SK-N-MC (cell line): ENCODE measurements around the gene NOXA1.

ENCODE experiments used
- EZH2 ChIP-seq: fragments of 200-600 bp; sonication (generic); IDR thresholded peaks from one replicate; pipeline ENCODE4 v1.6.1; 2017; ENCODE audit warnings: antibody characterized with exemption
- FOXP2 ChIP-seq: optimal IDR thresholded peaks from 2 replicates; pipeline ENCODE3; 2011; ENCODE audit warnings: mild to moderate bottlenecking, moderate library complexity; ENCODE audit not compliant: insufficient read depth; ENCODE audit errors: extremely low read length, control extremely low read depth
- POLR2AphosphoS5 ChIP-seq: IDR thresholded peaks from 2 replicates; pipeline ENCODE4 v1.6.1; 2012; ENCODE audit warnings: mild to moderate bottlenecking, low read depth, low read length, borderline replicate concordance

DNA sequence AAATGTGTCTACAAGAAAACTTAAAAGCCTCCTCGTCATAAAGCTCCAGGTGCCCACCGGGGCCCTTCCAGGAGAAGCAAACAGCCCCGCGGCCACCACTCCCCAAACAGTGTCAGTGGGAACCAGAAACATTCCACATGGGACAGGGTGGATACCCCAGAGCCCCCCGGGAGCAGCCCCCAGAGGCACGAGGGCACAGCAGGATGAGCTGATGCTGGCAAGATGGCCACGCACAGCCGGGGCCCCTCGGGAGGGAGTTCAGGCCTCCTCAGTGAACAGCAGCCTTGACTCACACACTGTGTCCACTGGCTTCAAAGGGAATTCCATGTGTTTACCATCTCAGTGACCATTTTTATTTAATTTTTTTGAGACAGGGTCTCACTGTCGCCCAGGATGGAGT is 10.8 kb upstream of the NOXA1 start:
- no peak for TF ChIP-seq POLR2AphosphoS5
- TF ChIP-seq FOXP2, result no peak
- TF ChIP-seq EZH2, result no peak
